Lung (tissue), 12 donors: ENCODE data around the gene RAB4B. TPM values are rescaled to one million over a fixed set of nuclear protein-coding genes. Genes with fewer than 3 reads are reported as not detected.

Experiments used
- ATAC-seq: fragments of 200-7000 bp; cut with Tn5 transposase; one replicate; pipeline ENCODE4 v1.9.1; 2020; ENCODE audit warnings: moderate number of reproducible peaks; ENCODE audit not compliant: insufficient read depth, low FRiP score
- DNase-seq, 3 donors: peaks; one replicate each; pipeline ENCODE4 v3.0.0-alpha.2; 2013 to 2017
- H3K27ac ChIP-seq, 2 donors: one replicate each; pipeline ENCODE4 v1.5.1; 2013; ENCODE audit warnings: mild to moderate bottlenecking in 2 of 2, moderate library complexity in 2 of 2, control low read depth in 1 of 2, inconsistent platforms in 1 of 2, low read depth in 1 of 2, low read length in 1 of 2
- H3K27me3 ChIP-seq, 3 donors: one replicate each; pipeline ENCODE4 v1.5.1; 2013; ENCODE audit warnings: low read length in 2 of 3; ENCODE audit not compliant: control insufficient read depth in 3 of 3, insufficient read depth in 3 of 3
- H3K36me3 ChIP-seq, 4 donors: one replicate each; pipeline ENCODE4 v1.5.1; 2013; ENCODE audit warnings: low read length in 4 of 4, mild to moderate bottlenecking in 1 of 4, moderate library complexity in 1 of 4; ENCODE audit not compliant: control insufficient read depth in 4 of 4, insufficient read depth in 4 of 4
- H3K4me1 ChIP-seq, 5 donors: one replicate each; pipeline ENCODE4 v1.5.1; 2013; ENCODE audit warnings: low read length in 5 of 5, mild to moderate bottlenecking in 2 of 5, moderate library complexity in 1 of 5; ENCODE audit not compliant: control insufficient read depth in 5 of 5, insufficient read depth in 5 of 5
- H3K4me3 ChIP-seq: one replicate; pipeline ENCODE4 v1.5.1; 2013; ENCODE audit warnings: mild to moderate bottlenecking, control low read depth, moderate library complexity
- H3K9ac ChIP-seq, 2 donors: one replicate each; pipeline ENCODE4 v1.5.1; 2013; ENCODE audit warnings: low read length in 2 of 2, control low read depth in 1 of 2; ENCODE audit not compliant: insufficient read depth in 1 of 2
- H3K9me3 ChIP-seq, 4 donors: one replicate each; pipeline ENCODE4 v1.5.1; 2013; ENCODE audit warnings: low read length in 3 of 4, mild to moderate bottlenecking in 1 of 4, moderate library complexity in 1 of 4; ENCODE audit not compliant: control insufficient read depth in 4 of 4, insufficient read depth in 3 of 4
- CTCF ChIP-seq: IDR thresholded peaks from 2 replicates; pipeline ENCODE4 v1.5.1; 2012; ENCODE audit warnings: mild to moderate bottlenecking; ENCODE audit errors: control extremely low read depth, extremely low read depth
- WGBS, 2 donors: extraction: QIAGEN DNeasy Blood & Tissue Kit; methylation state at CpG; one replicate each; pipeline ENCODE4 v1.1.7; 2013; 5-methylcytosine and 5-hydroxymethylcytosine counted together
- polyA plus RNA-seq, 2 donors: library from polyadenylated mRNA; stranded (reverse); fragments of 200-250 nt; gene quantifications; one replicate each; pipeline ENCODE4 v1.2.1, GENCODE V29; 2013
- total RNA-seq, 2 donors: library from RNA; depleted of rRNA in 1 of 2; stranded (reverse); fragments of >200 nt in 1 of 2; gene quantifications; one replicate each; pipeline ENCODE4 v1.2.1, GENCODE V29; 2014 to 2021
- donor health status: control.
- donor health status: control.
- donor health status: Bipolar disorder and iron deficiency.
- donor health status: healthy.
- donor health status: DM: yes; HTN: yes; CAD: no.

Gene RAB4B
- total and polyA plus RNA-seq, 4 donors = 11.5 to 90.9 (median 75.8) TPM

- H3K36me3 ChIP-seq = peaks cover 0 to 19% (median 13%) of the 10 kb centered on the region in 4 donors
- H3K9me3 ChIP-seq = no peaks in the 10 kb centered on the region
- peaks cover 0 to 5% (median 0%) of the 10 kb centered on the region in 5 donors for H3K4me1 ChIP-seq
- WGBS, 2 donors = 93 to 94% methylated on average over 10 of the region's 10 CpGs
- no peak overlapping the region for H3K4me3 ChIP-seq
- no peak for ATAC-seq
- no peak for DNase-seq
- no peak overlapping the region for H3K9ac ChIP-seq
- TF ChIP-seq CTCF = no peak
- H3K27me3 ChIP-seq = no peaks in the 10 kb centered on the region
- H3K27ac ChIP-seq = peak overlapping the region in 1 of 2 donors; percentile 80
Measured at GRCh38 chr19:40743926-40744325, 34.1 kb upstream of the RAB4B start.

GRCh38 chr19:40744554-40745401 lies 33.3 kb upstream of the RAB4B start:
- H3K9ac ChIP-seq = no peak overlapping the region
- no peak overlapping the region for H3K4me3 ChIP-seq
- peaks cover 0 to 8% (median 3%) of the 10 kb centered on the region in 5 donors for H3K4me1 ChIP-seq
- peak; percentile 60 to 82 (median 78) for DNase-seq
- H3K9me3 ChIP-seq = no peaks in the 10 kb centered on the region
- no peak for TF ChIP-seq CTCF
- WGBS, 2 donors = 65 to 81% methylated on average over 17 of the region's 17 CpGs
- peak; percentile 48 for ATAC-seq
- H3K27ac ChIP-seq = peak overlapping the region in 1 of 2 donors; percentile 80
- no peaks in the 10 kb centered on the region for H3K27me3 ChIP-seq
- H3K36me3 ChIP-seq = peaks cover 0 to 11% (median 7%) of the 10 kb centered on the region in 4 donors

GRCh38 chr19:40745402-40745780 lies 32.7 kb upstream of the RAB4B start:
- no peak for TF ChIP-seq CTCF
- H3K4me3 ChIP-seq = no peak overlapping the region
- ATAC-seq = no peak
- H3K36me3 ChIP-seq = peaks cover 0 to 6% (median 4%) of the 10 kb centered on the region in 4 donors
- peaks cover 0 to 10% (median 4%) of the 10 kb centered on the region in 5 donors for H3K4me1 ChIP-seq
- no peaks in the 10 kb centered on the region for H3K27me3 ChIP-seq
- no peaks in the 10 kb centered on the region for H3K9me3 ChIP-seq
- no peak overlapping the region for H3K9ac ChIP-seq
- peak in 1 of 3 donors; percentile 24 for DNase-seq
- H3K27ac ChIP-seq = peak overlapping the region in 1 of 2 donors; percentile 80
- WGBS, 2 donors = 76% methylated on average over 7 of the region's 7 CpGs
